ENCODE results near the gene C4B.
"Not testable (repeated sequence)": the region's sequence is repeated elsewhere in the genome, so short reads cannot be mapped to it uniquely, and the experiment has no call there.

Gene C4B

GRCh38 chr6:31980998-31981397, 33.6 kb upstream of the C4B start:
- DNase-seq (ENCODE audit: low read depth in 2 of 2) = not testable (repeated sequence)

- DNase-seq (ENCODE audit: low read depth in 2 of 2) = not testable (repeated sequence)
These were observed 32.9 kb upstream of the C4B start, which contains the start of gene C4A for GRCh38 chr6:31981744-31982143. C4A (plus strand) TSS chr6:31982057; CDS start chr6:31982108, 51 bp downstream.

DNA sequence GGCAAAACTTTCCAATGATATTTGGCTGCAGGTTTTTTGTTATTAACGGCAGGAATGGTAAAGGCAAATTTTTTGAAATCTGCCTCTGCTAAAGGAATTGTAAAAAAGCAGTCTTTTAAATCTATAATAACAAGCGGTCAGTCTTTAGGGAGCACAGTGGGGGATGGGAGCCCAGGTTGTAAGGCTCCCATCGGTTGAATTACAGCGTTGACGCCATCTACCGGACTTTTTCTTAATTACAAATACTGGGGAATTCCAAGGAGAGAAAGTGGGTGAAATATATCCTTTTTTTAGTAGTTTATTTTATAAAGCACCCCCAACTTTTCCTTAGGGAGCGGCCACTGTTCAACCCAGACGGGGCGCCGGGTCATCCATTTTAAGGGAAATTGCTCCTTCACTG, 25.2 kb upstream of the C4B start:
- not testable (repeated sequence) for DNase-seq (ENCODE audit: low read depth in 2 of 2)

DNA sequence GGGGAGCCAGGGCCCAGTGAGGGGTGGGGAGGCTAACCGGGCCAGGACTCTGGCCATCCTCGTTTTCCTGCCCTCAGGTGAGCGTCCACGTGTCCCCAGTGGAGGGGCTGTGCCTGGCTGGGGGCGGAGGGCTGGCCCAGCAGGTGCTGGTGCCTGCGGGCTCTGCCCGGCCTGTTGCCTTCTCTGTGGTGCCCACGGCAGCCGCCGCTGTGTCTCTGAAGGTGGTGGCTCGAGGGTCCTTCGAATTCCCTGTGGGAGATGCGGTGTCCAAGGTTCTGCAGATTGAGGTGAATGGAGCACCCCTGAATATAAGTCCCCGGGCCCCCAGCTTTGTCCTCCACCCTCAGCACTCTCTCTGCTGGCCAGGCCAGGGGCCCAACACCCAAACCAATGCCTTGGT, 20.2 kb upstream of the C4B start:
- DNase-seq (ENCODE audit: low read depth in 2 of 2) = not testable (repeated sequence)

- not testable (repeated sequence) for DNase-seq (ENCODE audit: low read depth in 2 of 2)
These were observed 18.2 kb upstream of the C4B start for GRCh38 chr6:31996385-31996784.

GRCh38 chr6:32002546-32003268, 11.9 kb upstream of the C4B start:
- DNase-seq (ENCODE audit: low read depth in 2 of 2) = not testable (repeated sequence)

- not testable (repeated sequence) for DNase-seq (ENCODE audit: low read depth in 2 of 2)
These were observed 11.3 kb upstream of the C4B start for GRCh38 chr6:32003301-32003700.

DNA sequence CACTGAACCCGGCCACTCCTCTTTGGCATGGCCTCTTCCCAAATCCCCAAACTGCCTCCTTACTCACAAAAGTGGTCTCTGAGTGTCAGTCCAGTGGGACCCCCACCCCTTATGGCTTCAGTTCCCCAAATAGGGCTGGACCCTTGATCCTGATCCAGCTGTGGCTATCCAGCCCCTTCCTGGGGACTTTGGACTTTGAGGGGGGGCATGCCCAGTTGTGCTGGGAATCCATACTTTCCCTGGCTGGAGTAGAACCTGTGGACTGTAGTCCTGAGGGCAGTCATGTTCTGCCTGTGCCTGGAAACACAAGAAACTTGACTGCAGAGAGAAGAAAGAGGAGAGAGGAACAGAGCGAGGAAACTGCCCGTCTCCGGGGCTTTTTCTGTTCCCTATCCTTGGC, 10.2 kb upstream of the C4B start:
- not testable (repeated sequence) for DNase-seq (ENCODE audit: low read depth in 2 of 2)

GRCh38 chr6:32004864-32005537, 9.6 kb upstream of the C4B start:
- DNase-seq (ENCODE audit: low read depth in 2 of 2) = not testable (repeated sequence)

DNA sequence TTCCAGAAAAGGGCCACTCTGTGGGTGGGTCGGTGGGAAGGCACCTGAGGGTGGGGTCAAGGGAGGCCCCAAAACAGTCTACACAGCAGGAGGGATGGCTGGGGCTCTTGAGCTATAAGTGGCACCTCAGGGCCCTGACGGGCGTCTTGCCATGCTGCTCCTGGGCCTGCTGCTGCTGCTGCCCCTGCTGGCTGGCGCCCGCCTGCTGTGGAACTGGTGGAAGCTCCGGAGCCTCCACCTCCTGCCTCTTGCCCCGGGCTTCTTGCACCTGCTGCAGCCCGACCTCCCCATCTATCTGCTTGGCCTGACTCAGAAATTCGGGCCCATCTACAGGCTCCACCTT, 9.1 kb upstream of the C4B start:
- DNase-seq (ENCODE audit: low read depth in 2 of 2) = not testable (repeated sequence)

- not testable (repeated sequence) for DNase-seq (ENCODE audit: low read depth in 2 of 2)
These were observed 8.5 kb upstream of the C4B start for GRCh38 chr6:32005991-32006529.

GRCh38 chr6:32007086-32007485, 7.5 kb upstream of the C4B start:
- not testable (repeated sequence) for DNase-seq (ENCODE audit: low read depth in 2 of 2)

GRCh38 chr6:32008037-32008436, 6.6 kb upstream of the C4B start:
- DNase-seq (ENCODE audit: low read depth in 2 of 2) = not testable (repeated sequence)

DNA sequence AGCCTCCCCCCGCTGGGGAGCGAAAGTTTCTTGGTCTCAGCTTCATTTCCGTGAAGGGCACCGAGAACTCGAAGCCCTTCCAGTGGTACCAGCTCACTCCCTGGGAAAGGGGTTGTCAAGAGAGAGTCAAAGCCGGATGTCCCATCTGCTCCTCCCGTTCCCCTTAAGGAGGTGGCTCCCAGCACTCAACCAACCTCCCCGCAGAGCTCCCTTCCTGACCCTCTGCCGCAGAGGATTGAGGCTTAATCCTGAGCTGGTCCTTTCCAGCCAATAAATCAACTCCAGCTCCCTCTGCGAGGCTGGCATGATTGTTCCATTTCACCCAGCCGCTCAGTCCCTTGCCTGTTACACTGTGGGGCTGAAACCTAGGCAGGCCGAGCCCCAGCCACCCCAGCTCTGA, 6.0 kb upstream of the C4B start:
- DNase-seq (ENCODE audit: low read depth in 2 of 2) = not testable (repeated sequence)

GRCh38 chr6:32009537-32009936, 5.1 kb upstream of the C4B start:
- not testable (repeated sequence) for DNase-seq (ENCODE audit: low read depth in 2 of 2)

DNA sequence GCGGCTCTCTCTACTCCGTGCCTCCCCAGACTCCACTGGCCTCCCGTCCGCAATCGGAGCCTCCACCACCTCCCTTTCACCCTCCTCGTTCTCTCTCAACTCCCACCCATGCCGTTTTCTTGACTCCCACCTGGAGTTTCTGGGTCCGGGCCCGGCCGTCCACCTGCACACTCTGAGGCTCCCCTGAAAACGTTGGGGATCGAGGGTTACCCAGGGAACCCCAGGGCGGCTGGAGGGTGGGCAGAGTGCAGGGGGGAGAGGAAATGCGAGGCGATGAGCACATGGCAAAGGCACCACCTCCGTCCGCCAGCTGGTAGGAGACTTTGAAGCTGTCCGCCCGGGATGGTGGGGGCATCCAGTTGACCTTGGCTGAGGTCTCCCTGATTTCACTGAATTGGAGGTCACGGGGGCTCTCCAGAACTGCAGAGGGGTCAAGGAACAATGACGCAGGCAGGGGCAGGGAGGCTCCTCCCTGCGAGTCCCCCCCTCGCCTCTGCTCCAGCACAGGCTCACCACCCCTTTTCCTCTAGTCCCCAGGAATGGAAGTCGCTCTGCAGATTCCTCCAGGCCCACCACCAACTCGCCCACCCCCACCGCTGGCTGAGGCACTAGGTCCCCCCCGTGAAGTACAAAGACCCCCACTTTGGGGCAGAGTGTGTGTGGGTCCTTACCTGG, 3.6 kb upstream of the C4B start:
- DNase-seq (ENCODE audit: low read depth in 2 of 2) = not testable (repeated sequence)

- not testable (repeated sequence) for DNase-seq (ENCODE audit: low read depth in 2 of 2)
These were observed 1.5 kb upstream of the C4B start for GRCh38 chr6:32012941-32013617.

GRCh38 chr6:32013738-32014137, 857 bp upstream of the C4B start:
- DNase-seq (ENCODE audit: low read depth in 2 of 2) = not testable (repeated sequence)

GRCh38 chr6:32022100-32022499, 7.5 kb downstream of the C4B start:
- not testable (repeated sequence) for DNase-seq (ENCODE audit: low read depth in 2 of 2)

DNA sequence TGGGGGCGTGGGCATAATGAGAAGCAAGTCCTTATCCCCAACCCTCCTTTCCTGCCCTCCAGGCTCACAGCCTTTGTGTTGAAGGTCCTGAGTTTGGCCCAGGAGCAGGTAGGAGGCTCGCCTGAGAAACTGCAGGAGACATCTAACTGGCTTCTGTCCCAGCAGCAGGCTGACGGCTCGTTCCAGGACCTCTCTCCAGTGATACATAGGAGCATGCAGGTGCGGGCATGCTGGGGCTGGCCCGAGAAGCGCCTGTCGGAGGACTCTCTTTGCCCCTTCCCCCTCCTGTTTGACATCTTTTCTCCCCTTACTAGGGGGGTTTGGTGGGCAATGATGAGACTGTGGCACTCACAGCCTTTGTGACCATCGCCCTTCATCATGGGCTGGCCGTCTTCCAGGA, 14.0 kb downstream of the C4B start:
- not testable (repeated sequence) for DNase-seq (ENCODE audit: low read depth in 2 of 2)

- DNase-seq (ENCODE audit: low read depth in 2 of 2) = not testable (repeated sequence)
These were observed 15.0 kb downstream of the C4B start for GRCh38 chr6:32029553-32029952.

Measured in stimulated activated CD8-positive, alpha-beta memory T cell treated with anti-CD3 and anti-CD28 coated beads, Interleukin-15, amount 100 ng/mL, for 48 hours (primary cell).